GM12872 (cell line): ENCODE results near the gene ADAMTS2.

ENCODE experiments used
- TF ChIP-seq, protein P1 (sequence below): IDR thresholded peaks from 3 replicates; pipeline ENCODE4 v1.5.1; 2011; ENCODE audit warnings: low read depth, mild to moderate bottlenecking, low read length, moderate library complexity; ENCODE audit not compliant: insufficient read depth

The ADAMTS2 gene

DNA sequence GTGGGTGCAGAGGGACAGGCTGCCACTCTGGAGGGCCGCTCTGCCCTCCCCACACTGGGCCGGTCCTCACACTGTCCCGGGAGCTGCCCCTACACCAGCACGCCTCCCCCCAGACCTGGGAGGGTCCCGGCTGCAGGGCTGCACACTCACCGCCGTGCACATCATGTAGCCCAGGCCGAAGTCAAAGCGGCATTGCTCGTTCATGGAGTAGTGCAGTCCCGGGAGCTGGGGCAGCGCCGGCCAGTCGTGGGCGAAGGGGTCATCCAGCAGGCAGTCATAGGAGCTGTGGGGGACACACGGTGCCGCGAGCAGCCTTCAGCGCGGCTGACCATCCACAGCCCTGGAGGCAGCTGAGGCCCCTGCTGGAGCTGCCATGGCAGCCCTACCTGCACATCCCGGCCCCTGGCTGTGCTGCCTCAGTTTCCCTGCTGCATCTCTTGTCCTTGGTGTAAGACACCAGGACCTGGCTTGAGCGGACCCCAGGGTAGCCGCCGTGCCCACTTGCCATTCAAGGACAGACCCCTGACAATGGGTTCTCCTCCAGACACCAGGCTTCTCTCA is 191.8 kb downstream of the ADAMTS2 start:
- TF ChIP-seq, protein P1, sequence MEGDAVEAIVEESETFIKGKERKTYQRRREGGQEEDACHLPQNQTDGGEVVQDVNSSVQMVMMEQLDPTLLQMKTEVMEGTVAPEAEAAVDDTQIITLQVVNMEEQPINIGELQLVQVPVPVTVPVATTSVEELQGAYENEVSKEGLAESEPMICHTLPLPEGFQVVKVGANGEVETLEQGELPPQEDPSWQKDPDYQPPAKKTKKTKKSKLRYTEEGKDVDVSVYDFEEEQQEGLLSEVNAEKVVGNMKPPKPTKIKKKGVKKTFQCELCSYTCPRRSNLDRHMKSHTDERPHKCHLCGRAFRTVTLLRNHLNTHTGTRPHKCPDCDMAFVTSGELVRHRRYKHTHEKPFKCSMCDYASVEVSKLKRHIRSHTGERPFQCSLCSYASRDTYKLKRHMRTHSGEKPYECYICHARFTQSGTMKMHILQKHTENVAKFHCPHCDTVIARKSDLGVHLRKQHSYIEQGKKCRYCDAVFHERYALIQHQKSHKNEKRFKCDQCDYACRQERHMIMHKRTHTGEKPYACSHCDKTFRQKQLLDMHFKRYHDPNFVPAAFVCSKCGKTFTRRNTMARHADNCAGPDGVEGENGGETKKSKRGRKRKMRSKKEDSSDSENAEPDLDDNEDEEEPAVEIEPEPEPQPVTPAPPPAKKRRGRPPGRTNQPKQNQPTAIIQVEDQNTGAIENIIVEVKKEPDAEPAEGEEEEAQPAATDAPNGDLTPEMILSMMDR: no peak

DNA sequence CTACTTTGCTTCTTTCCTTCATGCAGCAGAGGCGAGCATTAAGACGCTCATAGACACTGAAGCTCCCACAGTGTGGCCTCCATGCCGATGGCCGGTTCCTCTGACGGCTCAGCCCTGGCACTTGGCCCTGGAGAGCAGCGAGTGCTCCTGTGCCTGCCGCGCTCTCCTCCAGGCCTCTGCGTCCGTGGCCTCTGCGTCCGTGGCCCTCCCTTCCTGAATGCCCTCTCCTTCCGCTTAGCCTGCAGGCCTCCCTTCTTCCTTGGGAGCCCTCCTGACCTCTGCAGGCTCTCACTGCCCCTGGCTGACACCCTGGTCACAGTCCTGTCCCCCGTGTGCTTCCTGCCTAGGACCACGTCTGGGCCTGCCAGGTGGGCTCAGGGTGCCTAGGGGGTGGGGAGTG is 192.3 kb downstream of the ADAMTS2 start:
- TF ChIP-seq, protein P1: no peak

DNA sequence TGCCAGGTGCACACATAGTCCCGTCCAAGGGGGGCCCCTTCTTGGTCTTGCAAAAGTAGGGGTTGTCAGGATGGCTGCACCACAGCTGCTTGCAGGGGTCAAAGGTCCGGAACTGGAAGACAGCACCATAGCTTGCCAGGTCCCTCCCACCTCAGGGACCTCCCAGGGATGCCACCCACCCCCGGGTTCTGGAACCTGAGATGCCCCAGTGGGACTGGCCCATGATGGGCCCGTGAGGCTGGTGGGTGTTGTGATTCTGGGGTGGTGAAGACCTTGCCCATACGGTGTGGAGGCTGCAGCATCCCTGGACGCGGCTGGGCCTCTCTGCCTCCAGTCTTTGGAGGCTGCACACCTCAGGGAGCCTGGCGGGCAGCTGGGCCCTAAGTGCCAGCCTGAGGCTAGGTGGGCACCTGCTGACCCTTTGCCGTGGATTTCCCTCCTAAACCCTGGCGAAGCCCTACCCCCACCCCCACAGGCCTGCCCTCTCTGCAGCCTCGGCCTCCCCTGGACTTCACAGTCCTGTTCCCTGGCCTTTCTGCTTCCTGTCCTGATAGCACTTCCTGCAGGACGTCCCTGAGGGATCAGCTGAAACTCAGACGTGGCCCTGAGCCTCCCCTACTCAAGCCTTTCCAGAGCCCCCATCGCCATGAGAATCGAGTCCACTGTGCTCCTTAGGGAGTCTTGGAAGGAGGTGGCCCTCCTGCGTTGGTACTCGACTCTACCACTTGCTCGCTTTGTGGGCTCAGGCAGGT is 192.9 kb downstream of the ADAMTS2 start:
- TF ChIP-seq, protein P1: no peak

DNA sequence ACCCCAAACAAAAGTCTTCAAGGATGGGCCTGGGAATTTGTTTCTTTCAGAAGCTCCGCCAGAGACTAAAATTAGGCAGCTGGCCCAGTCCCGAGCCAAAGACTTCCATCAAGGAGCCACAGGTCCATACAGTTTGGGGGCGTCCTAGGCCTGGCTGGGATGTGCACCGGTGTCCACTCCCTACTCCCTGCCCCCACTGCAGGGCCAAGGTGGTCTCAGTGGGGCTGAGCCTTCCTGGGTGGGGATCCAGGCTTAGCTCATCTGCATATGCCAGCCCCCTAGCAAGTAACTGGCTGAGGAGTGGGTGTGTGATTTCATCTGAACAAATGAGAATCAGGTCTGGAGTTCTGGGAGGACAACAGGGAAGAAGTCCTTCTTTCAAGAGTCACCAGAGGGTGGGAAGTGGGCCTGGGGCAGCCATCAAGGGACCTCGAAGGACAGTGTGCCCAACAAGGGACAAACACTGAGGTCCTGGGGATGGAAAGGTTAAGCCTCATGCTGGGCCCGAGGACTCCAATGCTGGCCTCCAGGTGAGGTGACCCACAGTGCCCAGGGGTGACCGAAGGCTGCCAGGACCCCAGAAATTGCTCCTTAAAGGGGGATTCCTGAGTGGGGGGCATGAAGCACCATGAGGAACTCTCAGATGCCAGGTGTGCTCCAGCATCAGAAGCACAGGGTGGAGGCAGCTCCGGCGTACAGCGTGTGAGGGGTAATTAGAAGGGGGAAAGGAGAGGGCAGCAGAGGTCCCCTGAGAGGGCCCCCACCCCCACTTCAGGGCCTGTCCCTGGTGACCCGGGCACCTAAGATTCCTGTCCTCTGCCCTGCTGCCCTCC is 193.8 kb downstream of the ADAMTS2 start:
- TF ChIP-seq, protein P1: no peak

DNA sequence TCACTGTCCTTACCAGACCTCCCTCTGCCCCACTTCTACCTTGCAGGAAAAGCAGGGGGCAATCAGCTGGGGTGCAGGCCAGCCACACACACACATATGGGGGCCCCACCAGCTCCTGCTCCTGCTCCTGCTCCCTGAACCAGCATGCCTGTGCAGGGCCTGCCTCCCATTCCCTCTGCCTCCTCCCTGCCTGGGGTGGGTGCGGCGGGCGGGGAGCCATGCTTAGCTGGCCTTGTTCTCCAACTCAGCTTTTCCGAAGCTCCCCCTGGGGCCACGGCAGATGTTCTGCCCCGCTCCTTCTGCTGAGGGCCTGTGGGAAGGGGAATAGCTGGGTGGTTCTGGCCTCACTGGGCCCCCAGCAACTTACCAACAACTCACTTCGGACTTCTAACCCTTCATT is 195.2 kb downstream of the ADAMTS2 start:
- TF ChIP-seq, protein P1: no peak

DNA sequence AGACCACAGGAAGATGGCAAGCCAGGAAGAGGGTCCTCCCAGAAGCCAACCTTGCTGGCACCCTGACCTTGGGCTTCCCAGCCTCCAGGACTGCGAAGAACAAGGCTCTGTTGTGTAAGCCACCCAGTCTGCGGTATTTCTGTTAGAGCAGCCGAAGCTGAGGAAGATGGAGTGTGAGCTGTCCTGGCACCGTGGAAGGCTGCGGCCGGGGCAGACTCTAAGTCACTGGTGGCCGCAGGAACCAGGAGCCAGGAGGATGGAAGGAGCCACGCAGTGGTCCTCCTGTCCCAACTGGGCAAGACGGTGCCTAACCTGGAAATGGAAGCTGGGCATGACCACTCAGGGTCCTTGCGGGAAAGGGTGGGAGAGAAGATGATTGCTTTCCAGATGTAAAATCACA is 196.0 kb downstream of the ADAMTS2 start:
- TF ChIP-seq, protein P1: no peak

DNA sequence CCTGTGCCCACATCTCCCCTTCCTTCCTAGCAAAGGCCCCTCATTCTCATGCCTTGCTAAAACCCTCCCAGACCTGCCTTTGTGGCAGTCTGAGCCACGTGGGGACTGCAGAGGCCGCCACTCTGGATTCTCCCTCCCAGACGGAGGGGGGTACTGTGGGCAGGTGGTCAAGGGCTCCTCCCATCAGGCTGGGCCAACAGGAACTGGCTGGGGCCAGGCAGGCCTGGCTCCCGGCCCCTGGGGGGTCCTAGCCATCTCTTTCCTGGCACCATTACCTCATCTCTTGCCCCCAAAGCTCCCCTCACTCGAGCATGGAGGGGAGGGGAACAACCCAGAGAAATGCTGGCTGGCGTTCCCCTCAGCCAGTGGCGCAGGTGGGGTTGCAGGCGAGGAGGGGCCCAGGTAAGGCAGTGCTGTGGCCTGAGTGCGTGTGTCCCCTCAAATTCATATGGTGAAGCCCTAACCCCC is 196.5 kb downstream of the ADAMTS2 start:
- TF ChIP-seq, protein P1: no peak
